Measurements from ENCODE around the gene QDPR. TPM values are rescaled to one million over a fixed set of nuclear protein-coding genes. Genes with fewer than 3 reads are reported as not detected.
"Not testable (repeated sequence)": the region's sequence is repeated elsewhere in the genome, so short reads cannot be mapped to it uniquely, and the experiment has no call there.

Gene QDPR
- total and polyA plus RNA-seq, 5 donors: 33.8 to 53.9 (median 45.4) TPM

DNA sequence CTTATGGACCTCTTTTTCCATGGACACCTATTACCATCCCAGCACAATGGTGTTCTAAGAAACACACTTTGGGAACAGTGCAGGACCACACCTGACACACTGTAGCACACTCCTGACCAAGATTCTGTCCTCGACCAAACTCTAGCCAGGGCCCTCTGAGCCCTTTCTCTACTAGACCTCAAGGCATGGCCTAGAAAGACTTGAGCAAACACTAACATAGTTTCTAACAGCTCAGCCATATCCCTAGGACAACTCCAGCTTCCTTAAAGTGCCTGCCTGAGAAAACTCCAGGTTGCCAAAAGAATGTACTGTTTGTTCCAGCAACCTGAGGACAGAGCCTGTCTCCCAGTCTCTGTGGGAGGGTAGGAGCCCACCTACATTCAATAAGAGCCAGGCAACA is 48.3 kb downstream of the QDPR start:
- ATAC-seq (no peak), DNase-seq (no peak)
- WGBS: 92% methylated on average over 1 of the region's 1 CpG
- Histone ChIP-seq H3K4me1 (ENCODE audit: control insufficient read depth, insufficient read depth, low read length) (no peaks in the 10 kb centered on the region), H3K4me3 (ENCODE audit: low read length) (no peak overlapping the region), H3K27ac (ENCODE audit: low read length) (no peak overlapping the region), H3K9me3 (ENCODE audit: control insufficient read depth, low read length) (no peaks in the 10 kb centered on the region), H3K27me3 (ENCODE audit: control insufficient read depth, insufficient read depth) (no peaks in the 10 kb centered on the region)
- intact Hi-C loops (cut with DNase I): loop anchor here in 3 of 4 donors (5.0 to 10.0 kb wide), 3 partner anchors 116 to 1179 kb away; no protein-coding TSS in a partner anchor

DNA sequence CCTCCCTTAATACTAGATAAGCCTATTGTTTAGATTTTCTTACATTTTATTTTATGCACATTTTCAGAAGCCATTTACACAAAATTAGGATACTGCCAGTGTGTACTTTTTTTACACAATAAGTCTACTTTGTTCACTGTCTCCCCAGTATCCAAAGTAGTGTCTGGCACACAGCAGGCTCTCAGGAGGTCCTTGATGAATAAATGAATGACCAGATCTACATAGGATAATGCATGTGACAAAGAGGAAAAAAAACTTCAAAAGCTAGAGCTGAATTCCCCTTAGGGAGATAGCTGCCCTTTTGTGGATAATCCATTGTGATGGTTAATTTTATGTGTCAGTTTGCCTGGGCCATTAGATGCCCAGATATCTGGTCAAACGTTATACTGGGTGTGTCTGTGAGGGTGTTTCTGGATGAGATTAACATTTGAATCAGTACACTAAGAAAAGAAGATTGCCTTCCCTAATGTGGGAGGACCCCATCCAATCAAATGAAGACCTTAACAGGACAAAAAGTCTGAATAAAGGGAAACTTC is 61.6 kb downstream of the QDPR start:
- H3K27me3 ChIP-seq (ENCODE audit: control insufficient read depth, insufficient read depth): no peaks in the 10 kb centered on the region
- no peaks in the 10 kb centered on the region for H3K4me1 ChIP-seq (ENCODE audit: control insufficient read depth, insufficient read depth, low read length)
- no peak overlapping the region for H3K27ac ChIP-seq (ENCODE audit: low read length)
- WGBS: 15% methylated on average over 1 of the region's 1 CpG
- no peak for DNase-seq
- no peaks in the 10 kb centered on the region for H3K9me3 ChIP-seq (ENCODE audit: control insufficient read depth, low read length)
- no peak for ATAC-seq
- intact Hi-C loops (cut with DNase I): no loop called here
- H3K4me3 ChIP-seq (ENCODE audit: low read length): no peak overlapping the region

DNA sequence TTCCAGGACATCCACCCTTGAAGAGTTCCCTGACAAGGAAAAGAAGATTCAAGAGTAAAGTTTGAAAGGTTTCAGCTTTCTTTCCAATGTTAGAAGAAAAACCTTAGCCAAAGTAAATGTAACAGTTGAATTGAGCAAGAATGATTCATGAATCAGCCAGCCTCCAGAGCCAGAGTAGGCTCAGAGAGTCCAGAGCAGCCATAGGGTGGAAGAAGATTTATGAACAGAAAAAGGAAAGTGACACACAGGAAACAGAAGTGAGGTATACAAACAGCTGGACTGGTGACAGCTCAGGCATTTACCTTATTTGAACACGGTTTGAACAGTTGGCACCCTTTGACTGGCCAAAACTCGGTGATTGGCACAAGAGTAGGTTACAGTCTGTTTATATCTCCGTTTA is 63.2 kb downstream of the QDPR start:
- ATAC-seq: peak; percentile 77 to 85
- H3K4me3 ChIP-seq (ENCODE audit: low read length): no peak overlapping the region
- 64% methylated on average over 3 of the region's 3 CpGs for WGBS
- intact Hi-C loops (cut with DNase I): loop anchor here in 3 of 4 donors (10.0 kb wide), 3 partner anchors 104 to 1164 kb away; no protein-coding TSS in a partner anchor
- H3K9me3 ChIP-seq (ENCODE audit: control insufficient read depth, low read length): no peaks in the 10 kb centered on the region
- no peak overlapping the region for H3K27ac ChIP-seq (ENCODE audit: low read length)
- DNase-seq: no peak
- no peaks in the 10 kb centered on the region for H3K4me1 ChIP-seq (ENCODE audit: control insufficient read depth, insufficient read depth, low read length)
- no peaks in the 10 kb centered on the region for H3K27me3 ChIP-seq (ENCODE audit: control insufficient read depth, insufficient read depth)

DNA sequence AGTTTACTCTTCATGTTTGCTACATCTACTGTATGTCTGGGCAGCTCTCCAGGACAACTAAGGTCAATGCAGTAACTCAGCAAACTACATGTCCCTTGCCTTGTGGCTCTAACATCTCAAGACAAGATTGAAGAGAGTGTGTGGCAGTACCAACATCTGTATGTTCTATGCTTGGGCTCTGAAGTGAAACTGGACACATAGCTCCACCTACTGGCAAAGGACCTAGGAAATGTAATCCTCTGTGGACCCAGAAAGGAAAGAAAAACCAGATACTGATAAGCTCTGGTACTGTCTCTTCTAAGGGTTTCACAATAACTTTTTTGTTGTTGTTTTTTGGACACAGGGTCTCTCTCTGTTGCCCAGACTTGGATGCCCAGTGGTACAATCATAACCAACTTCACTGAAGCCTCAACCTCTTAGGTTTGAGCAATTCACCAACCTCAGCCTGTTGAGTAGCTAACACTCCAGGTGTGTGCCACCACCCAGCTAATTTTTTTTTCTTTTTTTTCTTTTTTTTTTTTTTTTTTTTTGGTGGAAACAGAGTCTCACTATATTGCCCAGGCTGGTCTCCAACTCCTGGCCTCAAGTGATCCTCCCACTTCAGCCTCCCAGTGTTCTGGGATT is 64.1 kb downstream of the QDPR start:
- peak; percentile 93 to 95 for ATAC-seq
- Histone ChIP-seq H3K27me3 (ENCODE audit: control insufficient read depth, insufficient read depth) (no peaks in the 10 kb centered on the region), H3K4me3 (ENCODE audit: low read length) (no peak overlapping the region), H3K4me1 (ENCODE audit: control insufficient read depth, insufficient read depth, low read length) (no peaks in the 10 kb centered on the region), H3K27ac (ENCODE audit: low read length) (no peak overlapping the region), H3K9me3 (ENCODE audit: control insufficient read depth, low read length) (no peaks in the 10 kb centered on the region)
- intact Hi-C loops (cut with DNase I): loop anchor here in 3 of 4 donors (10.0 kb wide), 3 partner anchors 103 to 1163 kb away; no protein-coding TSS in a partner anchor
- no peak for DNase-seq

DNA sequence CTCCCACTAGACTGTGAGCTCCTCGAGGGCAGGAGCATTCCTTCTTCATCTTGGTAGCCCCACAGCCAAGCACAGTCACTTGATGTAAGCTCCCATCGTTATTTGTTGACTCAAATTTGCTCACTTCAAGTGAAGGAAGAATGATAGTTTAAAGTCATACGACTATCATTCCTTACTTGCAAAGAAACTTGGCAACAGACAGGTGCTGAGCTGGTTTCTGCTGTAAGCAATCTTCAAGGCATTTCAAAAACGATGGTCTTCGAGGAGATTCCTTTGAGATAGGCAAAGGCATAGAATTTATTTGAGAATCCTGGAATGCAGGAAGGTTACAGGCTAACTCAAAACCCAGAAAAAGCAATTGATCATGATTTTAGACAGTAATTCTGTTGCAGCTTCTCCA is 64.8 kb downstream of the QDPR start:
- intact Hi-C loops (cut with DNase I): loop anchor here in 3 of 4 donors (10.0 kb wide), 3 partner anchors 102 to 1162 kb away; no protein-coding TSS in a partner anchor
- H3K4me3 ChIP-seq (ENCODE audit: low read length): no peak overlapping the region
- DNase-seq (no peak), ATAC-seq (no peak)
- no peak overlapping the region for H3K27ac ChIP-seq (ENCODE audit: low read length)
- no peaks in the 10 kb centered on the region for H3K27me3 ChIP-seq (ENCODE audit: control insufficient read depth, insufficient read depth)
- no peaks in the 10 kb centered on the region for H3K9me3 ChIP-seq (ENCODE audit: control insufficient read depth, low read length)
- WGBS: 69% methylated on average over 5 of the region's 5 CpGs
- no peaks in the 10 kb centered on the region for H3K4me1 ChIP-seq (ENCODE audit: control insufficient read depth, insufficient read depth, low read length)

DNA sequence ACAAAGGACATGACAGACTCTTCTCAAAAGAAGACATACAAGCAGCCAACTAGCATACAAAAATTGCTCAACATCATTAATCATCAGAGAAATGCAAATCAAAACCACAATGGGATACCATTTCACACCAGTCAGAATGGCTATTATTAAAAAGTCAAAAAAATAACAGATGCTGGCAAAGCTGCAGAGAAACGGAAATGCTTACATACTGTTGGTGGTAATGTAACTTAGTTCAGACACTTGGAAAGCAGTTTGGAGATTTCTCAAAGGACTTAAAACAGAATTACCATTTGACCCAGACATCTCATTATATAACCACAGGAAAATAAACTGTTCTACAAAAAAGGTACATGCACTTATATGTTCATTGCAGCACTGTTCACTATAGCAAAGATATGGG is 69.4 kb downstream of the QDPR start:
- H3K27me3 ChIP-seq (ENCODE audit: control insufficient read depth, insufficient read depth); H3K27ac ChIP-seq (ENCODE audit: low read length); H3K4me3 ChIP-seq (ENCODE audit: low read length); DNase-seq; ATAC-seq; H3K9me3 ChIP-seq (ENCODE audit: control insufficient read depth, low read length); H3K4me1 ChIP-seq (ENCODE audit: control insufficient read depth, insufficient read depth, low read length): not testable (repeated sequence)
- intact Hi-C loops (cut with DNase I): loop anchor here in 3 of 4 donors (10.0 kb wide), 3 partner anchors 98 to 1158 kb away; no protein-coding TSS in a partner anchor
- 72% methylated on average over 1 of the region's 1 CpG for WGBS

DNA sequence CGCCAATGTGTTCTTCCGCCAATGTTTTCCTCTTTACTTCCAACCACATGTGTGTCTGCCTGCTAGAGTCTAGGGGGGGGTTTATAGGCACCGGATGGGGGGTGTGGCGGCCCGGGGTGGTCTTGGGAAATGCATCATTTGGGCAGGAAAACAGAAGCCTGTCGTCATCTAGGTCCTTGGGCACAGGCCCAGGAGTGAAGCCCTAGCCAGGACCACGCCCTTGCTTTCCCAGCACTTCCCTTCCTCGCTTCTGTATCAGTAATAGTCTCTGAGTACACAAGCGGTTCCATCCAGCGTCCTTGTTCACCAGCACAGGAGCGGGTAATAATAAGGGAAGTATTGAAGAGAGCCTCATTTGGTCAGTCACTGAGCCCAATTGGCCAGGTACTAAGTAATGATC is 74.5 kb downstream of the QDPR start:
- no peak overlapping the region for H3K27ac ChIP-seq (ENCODE audit: low read length)
- intact Hi-C loops (cut with DNase I): no loop called here
- no peaks in the 10 kb centered on the region for H3K4me1 ChIP-seq (ENCODE audit: control insufficient read depth, insufficient read depth, low read length)
- no peaks in the 10 kb centered on the region for H3K27me3 ChIP-seq (ENCODE audit: control insufficient read depth, insufficient read depth)
- H3K9me3 ChIP-seq (ENCODE audit: control insufficient read depth, low read length): no peaks in the 10 kb centered on the region
- peak; percentile 62 to 75 (median 73) for DNase-seq
- H3K4me3 ChIP-seq (ENCODE audit: low read length): no peak overlapping the region
- peak; percentile 50 to 94 for ATAC-seq
- 66% methylated on average over 11 of the region's 11 CpGs for WGBS

DNA sequence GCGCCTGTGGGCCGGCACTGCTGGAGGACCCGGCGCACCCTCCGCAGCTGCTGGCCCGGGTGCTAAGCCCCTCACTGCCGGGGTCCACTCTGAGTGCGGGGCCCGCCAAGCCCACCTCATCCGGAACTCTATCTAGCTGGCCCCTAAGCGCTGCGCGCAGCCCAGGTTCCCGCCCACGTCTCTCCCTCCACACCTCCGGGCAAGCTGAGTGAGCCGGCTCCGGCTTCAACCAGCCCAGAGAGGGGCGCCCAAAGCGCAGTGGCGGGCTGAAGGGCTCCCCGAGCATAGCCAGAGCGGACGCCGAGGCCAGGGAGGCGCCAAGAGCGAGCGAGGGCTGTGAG is 75.2 kb downstream of the QDPR start:
- 97% methylated on average over 28 of the region's 28 CpGs for WGBS
- no peaks in the 10 kb centered on the region for H3K27me3 ChIP-seq (ENCODE audit: control insufficient read depth, insufficient read depth)
- intact Hi-C loops (cut with DNase I): no loop called here
- no peak overlapping the region for H3K4me3 ChIP-seq (ENCODE audit: low read length)
- H3K9me3 ChIP-seq (ENCODE audit: control insufficient read depth, low read length): no peaks in the 10 kb centered on the region
- H3K4me1 ChIP-seq (ENCODE audit: control insufficient read depth, insufficient read depth, low read length): no peaks in the 10 kb centered on the region
- DNase-seq (peak in 1 of 3 donors; percentile 45), ATAC-seq (peak in 1 of 2 donors; percentile 33)
- H3K27ac ChIP-seq (ENCODE audit: low read length): no peak overlapping the region

Other genes starting within 250 kb of the QDPR start
- not detected for gene CLRN2, start 3.1 kb upstream of the QDPR start, total RNA-seq
- gene CLRN2, start 3.1 kb upstream of the QDPR start, polyA plus RNA-seq: not detected
- 10 to 100 TPM; 36.1 to 61.6 (median 49.1) TPM for gene LAP3, start 65.1 kb upstream of the QDPR start, total RNA-seq
- 31.2 TPM for gene LAP3, start 65.1 kb upstream of the QDPR start, polyA plus RNA-seq
- gene MED28, start 102.6 kb upstream of the QDPR start, total RNA-seq: 10 to 100 TPM; 22.1 to 34.3 (median 29.1) TPM
- 10.2 TPM for gene MED28, start 102.6 kb upstream of the QDPR start, polyA plus RNA-seq